Uterus (tissue), 2 donors: ENCODE measurements around the gene SHROOM4.

Experiments used
- POLR2A ChIP-seq, 2 donors: fragments of 450-650 bp; IDR thresholded peaks; one replicate each; pipeline ENCODE4 v1.6.1; 2016; ENCODE audit warnings: antibody characterized with exemption in 2 of 2, mild to moderate bottlenecking in 1 of 2, moderate library complexity in 1 of 2
- TF ChIP-seq, protein P1 (sequence below), 4 experiments: fragments of 200-600 bp in 2 of 4; fragments of 450-650 bp in 2 of 4; sonication (generic) in 2 of 4; IDR thresholded peaks; one replicate each; pipeline ENCODE4 v1.5.1; 2016 to 2019; ENCODE audit warnings: antibody characterized with exemption in 4 of 4, mild to moderate bottlenecking in 2 of 4, moderate library complexity in 1 of 4

DNA sequence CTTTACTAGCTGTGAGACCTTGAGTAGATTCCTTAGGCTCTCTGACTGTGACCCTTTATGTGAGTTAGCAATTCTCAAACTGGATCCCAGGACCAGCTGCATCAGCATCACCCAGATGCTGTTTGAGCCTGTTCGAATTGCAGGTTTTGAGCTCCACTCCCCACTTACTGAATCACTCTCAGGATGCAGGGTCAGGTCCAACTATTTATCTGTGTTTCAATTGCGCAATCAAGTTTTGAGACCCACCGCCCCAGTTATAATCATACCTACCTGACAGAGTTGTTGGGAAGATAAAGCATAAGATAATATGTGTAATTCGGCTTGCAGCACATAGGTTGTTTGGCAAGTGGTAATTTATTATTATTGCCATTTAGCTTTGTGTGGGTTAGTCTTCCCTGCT lies 187.6 kb downstream of the SHROOM4 start:
- TF ChIP-seq, protein P1, sequence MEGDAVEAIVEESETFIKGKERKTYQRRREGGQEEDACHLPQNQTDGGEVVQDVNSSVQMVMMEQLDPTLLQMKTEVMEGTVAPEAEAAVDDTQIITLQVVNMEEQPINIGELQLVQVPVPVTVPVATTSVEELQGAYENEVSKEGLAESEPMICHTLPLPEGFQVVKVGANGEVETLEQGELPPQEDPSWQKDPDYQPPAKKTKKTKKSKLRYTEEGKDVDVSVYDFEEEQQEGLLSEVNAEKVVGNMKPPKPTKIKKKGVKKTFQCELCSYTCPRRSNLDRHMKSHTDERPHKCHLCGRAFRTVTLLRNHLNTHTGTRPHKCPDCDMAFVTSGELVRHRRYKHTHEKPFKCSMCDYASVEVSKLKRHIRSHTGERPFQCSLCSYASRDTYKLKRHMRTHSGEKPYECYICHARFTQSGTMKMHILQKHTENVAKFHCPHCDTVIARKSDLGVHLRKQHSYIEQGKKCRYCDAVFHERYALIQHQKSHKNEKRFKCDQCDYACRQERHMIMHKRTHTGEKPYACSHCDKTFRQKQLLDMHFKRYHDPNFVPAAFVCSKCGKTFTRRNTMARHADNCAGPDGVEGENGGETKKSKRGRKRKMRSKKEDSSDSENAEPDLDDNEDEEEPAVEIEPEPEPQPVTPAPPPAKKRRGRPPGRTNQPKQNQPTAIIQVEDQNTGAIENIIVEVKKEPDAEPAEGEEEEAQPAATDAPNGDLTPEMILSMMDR (IDR thresholded peaks at IDR 0.05), result no peak
- no peak for TF ChIP-seq POLR2A (IDR thresholded peaks at IDR 0.05)
